NCI-H1694 treated with DMSO at 0.1 percent for 48 hours (cell line): Measurements from ENCODE around the gene MEPCE.
"Not testable (repeated sequence)": the region's sequence is repeated elsewhere in the genome, so short reads cannot be mapped to it uniquely, and the experiment has no call there.

Experiments used
- DNase-seq: peaks from one replicate; lab custom pipeline; 2025; lab: John Stamatoyannopoulos, UW

MEPCE gene

GRCh38 chr7:100429637-100430492, at the start of gene MEPCE:
TSS of gene MEPCE (plus strand) at chr7:100429831. CDS start at chr7:100430019, 188 bp downstream.
- peak; percentile 95 for DNase-seq

GRCh38 chr7:100380196-100380595, 49.4 kb upstream of the MEPCE start:
- DNase-seq, result no peak

- DNase-seq, result not testable (repeated sequence)
Observed at GRCh38 chr7:100381531-100382233, 47.9 kb upstream of the MEPCE start.

- peak; percentile 20 for DNase-seq
Observed at GRCh38 chr7:100382234-100382853, 47.3 kb upstream of the MEPCE start.

- no peak for DNase-seq
Observed at GRCh38 chr7:100384628-100385294, 44.9 kb upstream of the MEPCE start.

- no peak for DNase-seq
Observed at GRCh38 chr7:100386940-100387339, 42.7 kb upstream of the MEPCE start.

GRCh38 chr7:100387695-100388094, 41.9 kb upstream of the MEPCE start:
- DNase-seq, result no peak

GRCh38 chr7:100389437-100390088, 40.1 kb upstream of the MEPCE start:
- DNase-seq, result no peak

GRCh38 chr7:100390286-100391009, 39.2 kb upstream of the MEPCE start:
- DNase-seq, result no peak

- DNase-seq, result no peak
Observed at GRCh38 chr7:100393233-100393905, 36.3 kb upstream of the MEPCE start.

GRCh38 chr7:100394077-100394476, 35.6 kb upstream of the MEPCE start:
- DNase-seq, result no peak

GRCh38 chr7:100396421-100396982, 33.1 kb upstream of the MEPCE start:
- DNase-seq, result no peak

GRCh38 chr7:100397315-100398081, 32.1 kb upstream of the MEPCE start:
- DNase-seq, result no peak

GRCh38 chr7:100398239-100398638, 31.4 kb upstream of the MEPCE start:
- no peak for DNase-seq

GRCh38 chr7:100400041-100400440, 29.6 kb upstream of the MEPCE start:
- no peak for DNase-seq

GRCh38 chr7:100400656-100401055, 29.0 kb upstream of the MEPCE start:
- DNase-seq, result peak; percentile 3

GRCh38 chr7:100401811-100402210, 27.8 kb upstream of the MEPCE start:
- no peak for DNase-seq

GRCh38 chr7:100402241-100402640, 27.4 kb upstream of the MEPCE start:
- DNase-seq, result no peak

GRCh38 chr7:100406767-100407166, 22.9 kb upstream of the MEPCE start:
- no peak for DNase-seq
